HG02840 (cell line): ENCODE results near the gene ME3.

Source experiments
- ATAC-seq: cut with Tn5 transposase; IDR thresholded peaks from one replicate; pipeline ENCODE4 v1.9.1; 2021; ENCODE audit warnings: mild to moderate bottlenecking, moderate library complexity, moderate number of reproducible peaks; ENCODE audit not compliant: unreplicated experiment, low FRiP score

ME3 gene

GRCh38 chr11:86475027-86475426 lies 197.4 kb downstream of the ME3 start:
- ATAC-seq: no peak

GRCh38 chr11:86473991-86474833 lies 198.2 kb downstream of the ME3 start:
- no peak for ATAC-seq

DNA sequence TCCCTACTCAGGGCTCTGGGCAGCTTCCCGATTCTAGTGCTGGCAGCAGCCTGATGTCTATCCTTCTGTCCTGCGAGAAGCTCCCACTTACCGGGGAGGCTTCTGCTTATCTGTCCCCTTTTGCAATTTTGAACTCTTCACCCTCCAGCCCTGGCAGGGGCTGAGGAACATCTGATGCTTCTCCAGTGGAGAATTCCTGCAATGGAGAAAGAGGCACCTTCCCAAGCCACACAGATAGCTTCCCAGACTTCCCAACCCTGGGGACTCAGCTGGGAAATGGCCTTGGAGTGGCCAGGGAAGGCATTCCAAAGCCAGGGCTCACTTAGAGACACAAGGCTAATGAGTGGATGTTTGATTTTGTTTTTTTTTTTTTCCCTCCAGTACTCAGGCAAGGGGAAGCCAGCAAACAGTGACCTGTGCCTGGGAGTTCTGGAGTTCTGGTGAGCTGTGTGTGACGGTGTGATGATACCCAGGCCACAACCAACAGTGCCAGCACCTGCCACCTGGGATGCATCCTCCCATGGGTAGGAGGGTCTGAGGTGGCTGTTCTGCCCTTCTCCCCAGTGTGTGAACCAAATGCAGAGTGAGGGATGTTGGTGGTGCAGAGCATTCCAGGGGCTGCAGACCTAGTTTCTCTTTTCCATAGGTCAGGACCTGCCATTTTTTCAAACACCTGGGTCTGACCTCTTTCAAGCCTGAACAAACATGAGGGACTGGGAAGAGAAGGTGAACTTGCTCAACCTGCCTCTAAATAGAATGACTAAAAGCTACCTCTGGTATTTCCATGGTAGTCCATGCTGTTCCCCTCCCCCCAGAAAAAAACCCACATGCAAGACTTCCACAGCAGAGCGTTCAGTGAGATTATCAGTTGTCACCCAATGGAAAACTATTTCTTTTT lies 202.7 kb downstream of the ME3 start:
- no peak for ATAC-seq

DNA sequence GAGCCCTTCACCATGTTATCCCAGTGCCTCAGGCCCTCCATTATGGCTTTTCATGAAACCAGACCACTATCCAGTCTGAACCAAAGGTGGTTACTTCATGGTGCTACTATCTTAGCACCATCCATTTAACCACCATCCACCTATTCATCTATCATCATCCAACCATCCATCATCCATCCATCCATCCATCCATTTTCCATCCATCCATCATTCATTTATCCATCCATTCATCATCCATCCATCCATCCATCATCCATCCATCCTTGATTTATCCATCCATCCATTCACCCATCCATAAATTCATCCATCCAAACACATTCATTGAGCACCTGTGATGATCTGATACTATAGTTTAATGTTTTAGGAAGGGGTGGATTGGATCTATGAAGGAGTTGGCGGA lies 204.2 kb downstream of the ME3 start:
- ATAC-seq: no peak

DNA sequence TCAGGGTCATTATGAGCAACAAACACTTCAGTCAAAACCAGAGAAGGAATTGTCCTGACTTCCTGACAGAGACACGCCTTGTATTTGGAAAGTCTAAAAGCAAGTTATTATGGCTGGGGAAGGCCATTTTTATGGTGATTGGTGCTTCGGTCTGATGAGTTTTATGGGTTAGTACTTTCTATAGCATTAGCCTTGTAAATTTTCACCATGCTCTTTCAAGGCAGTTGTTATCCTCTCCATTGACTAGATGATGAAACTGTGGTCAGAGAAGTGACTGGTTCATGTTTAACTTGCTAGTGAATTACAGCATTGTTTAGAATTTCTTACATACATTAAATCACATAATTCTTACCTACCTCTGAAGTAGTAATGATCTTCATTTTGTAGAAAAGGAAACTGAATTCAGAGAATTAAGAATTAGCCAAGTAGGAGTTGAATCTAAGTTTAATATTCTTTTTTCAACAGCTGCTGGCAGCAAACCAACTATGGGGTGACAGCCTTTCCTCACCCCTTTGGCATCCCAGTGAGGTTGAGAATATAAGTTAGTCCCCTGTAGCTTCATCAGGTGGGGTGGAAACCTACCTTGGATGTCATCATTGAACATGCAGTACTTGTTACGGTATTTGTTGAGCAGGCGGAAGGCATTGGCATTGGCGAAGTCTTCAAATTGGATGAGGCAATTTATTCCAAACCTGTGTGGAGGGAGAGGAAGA lies 207.8 kb downstream of the ME3 start:
- no peak for ATAC-seq

DNA sequence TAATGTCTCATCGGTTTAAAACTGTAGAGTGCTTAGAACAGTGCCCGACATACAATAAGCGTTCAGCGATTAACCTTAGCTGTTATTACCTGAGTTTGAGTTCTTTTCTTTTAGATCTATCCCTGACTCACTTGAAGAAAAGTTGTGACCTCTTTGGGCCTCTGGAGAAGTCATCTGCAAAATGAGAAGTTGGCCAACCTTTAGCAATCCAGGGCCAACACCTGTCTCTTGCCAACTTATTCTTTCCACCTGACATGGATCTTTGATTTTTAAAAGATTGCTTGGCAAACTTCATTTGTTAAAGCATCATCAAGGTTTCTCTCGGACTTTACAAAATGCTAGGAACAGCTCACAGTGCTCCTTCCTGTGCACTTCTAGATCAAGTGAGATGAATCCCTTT lies 208.5 kb downstream of the ME3 start:
- no peak for ATAC-seq

DNA sequence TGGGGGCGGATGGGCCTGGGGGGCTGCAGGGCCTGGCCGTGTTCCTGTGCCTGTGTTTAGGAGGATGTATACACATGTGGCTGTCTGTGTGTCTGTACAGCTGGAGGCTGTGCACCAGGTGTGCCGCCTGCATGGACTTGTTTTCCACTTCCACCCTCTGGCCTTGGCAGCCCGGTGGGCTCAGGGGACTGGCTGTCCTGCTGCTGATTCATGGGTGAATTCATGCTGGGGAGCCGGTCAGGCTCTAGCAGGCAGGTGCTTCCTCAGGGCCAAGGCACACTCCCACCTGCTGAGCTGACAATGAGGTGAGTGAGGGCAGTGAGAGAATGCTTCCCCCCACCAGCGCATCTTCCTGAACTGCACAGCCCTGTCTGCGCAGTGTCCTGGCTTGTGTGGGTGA lies 209.3 kb downstream of the ME3 start:
- ATAC-seq: no peak

GRCh38 chr11:86461892-86462291 lies 210.5 kb downstream of the ME3 start:
- no peak for ATAC-seq

GRCh38 chr11:86460461-86461385 lies 211.7 kb downstream of the ME3 start:
- ATAC-seq: no peak

GRCh38 chr11:86459682-86460460 lies 212.5 kb downstream of the ME3 start:
- ATAC-seq: no peak

GRCh38 chr11:86459002-86459385 lies 213.4 kb downstream of the ME3 start:
- no peak for ATAC-seq

DNA sequence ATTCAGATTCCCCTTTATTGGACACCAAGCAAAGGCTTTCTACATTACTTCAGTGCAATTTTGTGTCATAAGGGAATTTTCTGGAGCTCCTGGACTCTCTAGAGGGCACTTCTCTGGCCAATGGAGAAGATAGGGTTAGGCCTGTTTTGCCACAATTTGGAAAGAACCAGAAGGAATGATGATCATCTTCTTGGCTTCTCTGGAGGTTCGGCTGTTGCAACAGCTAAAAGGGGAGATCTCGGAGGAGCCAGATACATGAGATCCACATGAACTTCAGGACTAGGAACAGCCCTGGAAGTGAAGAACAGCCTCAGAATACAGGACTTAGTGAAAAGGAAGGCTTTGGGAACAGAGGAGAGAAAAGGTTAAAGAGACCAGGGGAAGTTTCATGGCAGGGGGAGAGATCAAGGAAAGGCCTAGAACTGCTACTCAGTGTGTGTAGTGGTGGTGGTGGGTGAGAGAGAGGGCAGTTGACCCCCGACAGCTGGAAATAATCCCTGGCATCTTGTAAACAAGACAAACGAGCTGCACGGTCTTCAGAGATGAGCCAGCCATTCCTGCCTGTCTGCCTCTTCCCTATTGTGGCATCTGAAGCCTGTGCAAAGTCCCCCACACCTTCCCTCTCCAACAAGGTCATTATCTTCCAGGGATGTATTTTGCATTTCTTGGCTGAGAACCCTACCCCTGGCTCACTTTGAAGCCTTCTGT lies 214.0 kb downstream of the ME3 start:
- ATAC-seq: no peak

- no peak for ATAC-seq
Observed at GRCh38 chr11:86456075-86456939, 216.1 kb downstream of the ME3 start.

DNA sequence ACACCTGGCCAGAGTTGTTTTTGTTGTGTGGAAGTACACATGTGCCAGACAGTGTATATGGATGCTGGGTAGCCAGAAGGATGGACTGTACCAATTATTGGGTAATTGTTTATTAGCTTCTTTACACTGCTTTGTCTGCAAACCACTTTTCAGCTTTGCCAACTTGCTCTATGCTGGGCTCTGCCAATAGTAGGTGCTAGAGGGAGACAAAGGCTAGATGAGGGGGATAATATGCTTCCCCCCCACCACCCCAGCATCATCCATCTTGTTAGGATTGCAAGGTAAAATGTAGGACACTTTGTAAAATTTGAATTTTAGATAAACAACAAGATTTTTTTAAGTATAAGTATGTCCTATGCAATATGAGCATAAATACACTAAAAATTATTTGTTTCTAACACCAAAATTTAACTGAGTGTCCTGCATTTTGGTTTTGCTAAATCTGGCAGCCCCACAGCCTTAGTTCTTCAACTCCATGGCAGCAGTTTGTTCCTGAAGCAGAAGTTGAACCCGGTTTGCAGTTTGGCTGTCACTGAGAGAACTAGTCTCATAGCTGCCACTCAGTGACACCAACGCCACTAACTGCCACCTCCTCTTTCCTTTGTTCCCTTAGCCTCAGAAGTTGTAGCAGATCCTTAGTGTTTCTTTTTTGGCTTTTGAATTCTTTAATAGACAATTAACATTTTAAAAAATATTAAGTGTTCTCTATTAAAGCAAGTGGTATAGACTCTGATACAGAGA lies 219.0 kb downstream of the ME3 start:
- ATAC-seq: no peak

DNA sequence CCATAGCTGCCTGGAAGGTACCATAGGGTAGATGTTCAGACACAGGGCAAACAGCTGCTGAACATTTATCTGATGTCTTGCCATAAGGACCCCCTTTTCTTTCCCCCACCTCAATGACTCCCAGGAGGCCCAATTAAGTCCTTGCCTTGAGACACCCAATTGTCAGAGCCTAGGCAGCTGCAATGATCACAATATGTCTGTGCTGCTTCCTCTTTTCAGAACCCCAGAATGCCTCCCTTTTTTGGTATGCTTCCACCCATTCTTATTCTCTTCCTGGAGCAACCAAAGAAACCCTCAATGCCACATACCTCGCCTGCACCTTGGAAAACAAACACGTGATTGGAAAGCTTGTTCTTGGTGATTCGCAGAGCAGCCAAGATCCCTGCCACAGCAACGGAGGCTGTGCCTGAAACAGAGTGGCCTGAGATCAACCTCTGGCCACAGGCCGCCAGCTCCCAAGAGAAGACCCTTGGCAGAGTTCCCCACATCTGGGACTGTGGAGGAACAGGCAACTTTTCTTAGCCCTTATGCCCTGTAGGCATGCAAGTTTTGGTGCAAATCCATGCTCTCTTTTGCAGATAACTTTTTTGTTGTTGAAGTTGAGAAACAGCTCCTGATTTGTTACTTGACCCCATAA lies 222.3 kb downstream of the ME3 start:
- no peak for ATAC-seq

DNA sequence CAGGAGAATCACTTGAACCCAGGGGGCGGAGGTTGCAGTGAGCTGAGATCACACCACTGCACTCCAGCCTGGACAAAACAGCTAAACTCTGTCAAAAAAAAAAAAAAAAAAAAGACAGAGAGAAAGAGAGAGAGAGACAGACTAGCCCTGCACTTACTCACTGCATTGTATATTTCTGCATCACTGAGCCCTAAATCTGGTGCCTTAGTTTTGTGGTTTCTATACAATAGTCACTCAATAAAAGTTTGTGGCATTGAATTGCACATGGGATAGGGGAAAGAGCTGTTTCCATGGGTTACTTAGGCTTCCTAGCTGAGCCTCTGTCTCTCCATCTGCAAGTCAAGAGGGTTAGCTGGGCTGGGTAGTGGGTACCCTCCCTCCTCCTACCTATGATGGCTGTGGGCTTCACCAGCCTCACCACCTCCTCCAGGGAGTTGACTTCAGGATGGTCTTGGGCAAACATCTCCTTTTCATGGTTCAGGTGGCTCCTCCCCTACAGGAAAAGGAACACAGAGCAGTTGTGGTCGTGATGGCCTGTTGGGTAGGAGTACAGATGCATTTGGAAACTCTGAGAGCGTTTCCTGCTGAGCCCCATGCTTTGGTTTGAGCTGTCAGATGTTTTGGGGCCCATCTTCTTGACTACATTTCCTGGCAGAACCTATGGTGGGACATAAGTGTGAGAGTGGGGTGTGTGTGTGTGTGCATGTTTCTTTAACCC lies 224.5 kb downstream of the ME3 start:
- ATAC-seq: no peak
